ENCODE data around the gene SLCO2A1.

GRCh38 chr3:134074790-134075567 is 45.3 kb upstream of the SLCO2A1 start:
- TF ChIP-seq POLR2AphosphoS5 (IDR thresholded peaks at IDR 0.05; ENCODE audit: borderline replicate concordance, low read depth, low read length), result no peak
- no peak for TF ChIP-seq EZH2 (IDR thresholded peaks at IDR 0.05)
- TF ChIP-seq FOXP2 (optimal IDR thresholded peaks at IDR 0.05; ENCODE audit: control extremely low read depth, extremely low read length, insufficient read depth), result no peak

Measured in SK-N-MC (cell line).